Mucosa of stomach (tissue), 1 donor: Measurements from ENCODE around the gene EOGT.

Experiments used
- H3K27me3 ChIP-seq: one replicate; pipeline ENCODE4 v1.7.0; 2013; ENCODE audit warnings: mild to moderate bottlenecking, low read length; ENCODE audit not compliant: control insufficient read depth, insufficient read depth
- H3K36me3 ChIP-seq: one replicate; pipeline ENCODE4 v1.7.0; 2013; ENCODE audit warnings: low read length; ENCODE audit not compliant: control insufficient read depth, insufficient read depth
- H3K4me1 ChIP-seq: one replicate; pipeline ENCODE4 v1.7.0; 2013; ENCODE audit warnings: mild to moderate bottlenecking, low read length; ENCODE audit not compliant: control insufficient read depth, insufficient read depth
- H3K4me3 ChIP-seq: one replicate; pipeline ENCODE4 v1.7.0; 2013; ENCODE audit warnings: low read length
- H3K9ac ChIP-seq: one replicate; pipeline ENCODE4 v1.7.0; 2013; ENCODE audit warnings: mild to moderate bottlenecking, low read length, moderate library complexity
- H3K9me3 ChIP-seq: one replicate; pipeline ENCODE4 v1.7.0; 2013; ENCODE audit warnings: mild to moderate bottlenecking, low read length, moderate library complexity; ENCODE audit not compliant: control insufficient read depth
- donor health status: Pancreatic carcinoma.

Gene EOGT

GRCh38 chr3:68941055-68941454 is 72.4 kb downstream of the EOGT start:
- Histone ChIP-seq H3K4me1 (no peaks in the 10 kb centered on the region), H3K36me3 (no peaks in the 10 kb centered on the region), H3K9me3 (no peaks in the 10 kb centered on the region), H3K27me3 (no peaks in the 10 kb centered on the region), H3K4me3 (no peak overlapping the region), H3K9ac (no peak overlapping the region)

- no peaks in the 10 kb centered on the region for H3K9me3 ChIP-seq
- no peaks in the 10 kb centered on the region for H3K36me3 ChIP-seq
- H3K4me1 ChIP-seq = no peaks in the 10 kb centered on the region
- H3K27me3 ChIP-seq = peaks cover 15% of the 10 kb centered on the region
- no peak overlapping the region for H3K9ac ChIP-seq
- H3K4me3 ChIP-seq = no peak overlapping the region
Observed at GRCh38 chr3:68936856-68937255, 76.6 kb downstream of the EOGT start.

GRCh38 chr3:68935778-68936177 is 77.7 kb downstream of the EOGT start:
- Histone ChIP-seq H3K27me3 (peaks cover 26% of the 10 kb centered on the region), H3K4me1 (no peaks in the 10 kb centered on the region), H3K9me3 (no peaks in the 10 kb centered on the region), H3K36me3 (no peaks in the 10 kb centered on the region), H3K4me3 (no peak overlapping the region), H3K9ac (no peak overlapping the region)

GRCh38 chr3:68931406-68932149 is 81.9 kb downstream of the EOGT start:
- Histone ChIP-seq H3K27me3 (peaks cover 36% of the 10 kb centered on the region), H3K4me1 (no peaks in the 10 kb centered on the region), H3K36me3 (no peaks in the 10 kb centered on the region), H3K4me3 (no peak overlapping the region), H3K9ac (no peak overlapping the region), H3K9me3 (no peaks in the 10 kb centered on the region)
